GM18867 (cell line): ENCODE data around the gene LIPI.
"Not testable (repeated sequence)": the region's sequence is repeated elsewhere in the genome, so short reads cannot be mapped to it uniquely, and the experiment has no call there.

ENCODE experiments used
- ATAC-seq: cut with Tn5 transposase; IDR thresholded peaks from one replicate; pipeline ENCODE4 v1.9.1; 2021; ENCODE audit warnings: mild to moderate bottlenecking, moderate library complexity; ENCODE audit not compliant: unreplicated experiment

The LIPI gene

GRCh38 chr21:14075346-14076142 lies 135.2 kb downstream of the LIPI start:
- ATAC-seq = no peak

GRCh38 chr21:14074177-14074576 lies 136.6 kb downstream of the LIPI start:
- no peak for ATAC-seq

GRCh38 chr21:14073615-14074014 lies 137.1 kb downstream of the LIPI start:
- no peak for ATAC-seq

- no peak for ATAC-seq
These were observed 137.8 kb downstream of the LIPI start for GRCh38 chr21:14072761-14073535.

- no peak for ATAC-seq
These were observed 138.6 kb downstream of the LIPI start for GRCh38 chr21:14071902-14072734.

GRCh38 chr21:14070968-14071367 lies 139.8 kb downstream of the LIPI start:
- no peak for ATAC-seq

GRCh38 chr21:14070049-14070893 lies 140.5 kb downstream of the LIPI start:
- no peak for ATAC-seq

GRCh38 chr21:14064296-14064645 lies 146.5 kb downstream of the LIPI start:
- ATAC-seq = no peak

- ATAC-seq = not testable (repeated sequence)
These were observed 147.0 kb downstream of the LIPI start for GRCh38 chr21:14063620-14064295.

- ATAC-seq = not testable (repeated sequence)
These were observed 148.1 kb downstream of the LIPI start for GRCh38 chr21:14062684-14063083.

GRCh38 chr21:14061820-14062219 lies 148.9 kb downstream of the LIPI start:
- ATAC-seq = not testable (repeated sequence)

- not testable (repeated sequence) for ATAC-seq
These were observed 151.6 kb downstream of the LIPI start for GRCh38 chr21:14058995-14059627.
